ENCODE data around the gene PFKFB1.

Gene PFKFB1
- 0.42 to 1.7 reads per million in 2 donors for total RNA-seq

GRCh38 chrX:54994099-54994498, at the start of gene PFKFB1:
Gene PFKFB1 (minus strand): TSS chrX:54994188. CDS start chrX:54994007, 181 bp downstream.
- no peak for DNase-seq

- DNase-seq = no peak
Measured at GRCh38 chrX:55041514-55041913, 47.5 kb upstream of the PFKFB1 start.

DNA sequence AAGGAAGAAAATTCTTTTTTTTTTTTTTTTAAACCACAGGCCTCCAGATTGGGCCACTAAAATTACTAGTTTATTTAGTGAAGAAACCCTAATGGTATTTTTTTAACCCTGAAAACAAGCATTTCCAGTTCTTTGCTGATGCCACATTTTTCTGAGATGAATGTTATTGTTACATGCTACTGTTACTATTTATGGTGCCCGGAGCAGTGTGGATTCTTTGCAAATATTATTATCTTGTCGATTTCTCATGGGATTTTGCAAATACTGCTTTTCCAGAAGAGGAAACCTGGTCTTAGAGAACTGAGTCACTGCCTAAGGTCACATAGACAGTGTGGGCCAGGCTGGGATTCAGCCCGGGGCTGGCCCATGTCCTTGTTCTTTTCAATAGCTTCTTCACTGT, 45.5 kb upstream of the PFKFB1 start:
- DNase-seq = no peak

- no peak for DNase-seq
Measured at GRCh38 chrX:55033429-55033828, 39.4 kb upstream of the PFKFB1 start.

DNA sequence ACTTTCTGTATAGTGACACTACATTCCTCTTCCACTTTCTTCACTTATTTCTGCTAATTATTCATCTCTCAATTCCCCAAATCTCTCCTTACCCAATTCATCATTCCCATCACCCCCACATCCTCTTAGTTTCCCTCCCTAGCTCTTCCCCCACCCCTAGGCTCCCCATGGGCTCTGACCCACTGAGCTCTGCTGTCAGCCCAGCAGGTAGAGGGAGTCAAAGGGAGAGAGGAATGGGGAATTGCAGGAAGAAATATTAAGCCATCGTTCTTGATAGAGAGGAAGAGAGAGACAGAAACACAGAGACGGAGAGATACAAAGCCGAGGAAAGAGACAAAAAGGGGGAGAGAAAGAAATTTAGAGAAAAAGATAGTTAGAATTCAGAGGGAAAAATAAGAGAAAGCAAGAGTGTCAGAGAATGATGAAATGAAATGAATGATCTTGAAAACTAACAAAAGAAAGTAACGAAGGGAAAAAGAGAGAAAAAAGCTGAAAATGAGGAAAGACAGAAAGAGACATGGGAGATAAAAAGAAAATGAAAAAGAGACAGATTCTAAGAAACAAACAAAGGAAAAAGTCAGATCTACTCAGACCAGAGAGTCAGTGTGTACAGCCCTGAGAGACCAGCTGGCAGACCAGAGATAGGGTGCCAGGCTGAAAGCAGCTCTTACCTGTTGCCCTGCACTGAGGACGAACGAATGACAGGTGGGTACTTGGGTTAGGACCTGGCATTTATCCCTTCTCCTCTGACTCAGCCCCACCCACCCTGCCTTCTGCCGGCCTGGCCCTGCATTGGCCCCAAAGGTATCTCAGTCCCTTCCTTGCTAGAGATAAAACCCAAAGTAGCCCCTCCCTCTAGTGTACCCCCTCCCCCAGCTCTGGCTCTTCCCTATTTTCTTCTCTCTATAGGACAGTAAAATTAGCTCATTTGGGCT, 36.5 kb upstream of the PFKFB1 start, which contains the start of gene ALAS2:
Gene ALAS2 (minus strand): TSS at position 707 of the 935 bp plus-strand sequence. CDS start 4,977 bp downstream, outside the sequence.
- no peak for DNase-seq

GRCh38 chrX:55029291-55029690, 35.3 kb upstream of the PFKFB1 start:
- DNase-seq = no peak

- no peak for DNase-seq
Measured at GRCh38 chrX:55028611-55029010, 34.6 kb upstream of the PFKFB1 start.

- no peak for DNase-seq
Measured at GRCh38 chrX:55028040-55028439, 34.1 kb upstream of the PFKFB1 start.

DNA sequence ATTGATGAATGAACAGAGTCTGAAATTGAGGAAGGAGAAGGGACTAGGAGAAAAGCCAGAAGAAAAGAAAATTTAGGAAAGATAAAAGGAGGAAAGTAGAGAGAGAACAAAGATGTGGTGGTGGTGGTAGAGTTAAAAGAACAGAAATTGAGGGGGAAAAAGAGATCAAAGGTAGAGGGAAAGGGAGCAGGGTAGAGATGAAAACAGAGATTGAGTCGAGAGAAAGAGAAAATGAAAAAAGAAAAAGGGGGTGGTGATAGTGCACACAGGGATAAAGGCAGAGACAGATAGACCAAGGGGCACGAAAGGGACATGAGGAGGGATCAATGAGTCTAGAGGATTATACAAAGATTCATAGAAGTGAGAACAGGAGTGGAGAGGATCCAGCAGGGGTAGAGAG, 32.9 kb upstream of the PFKFB1 start:
- no peak for DNase-seq

DNA sequence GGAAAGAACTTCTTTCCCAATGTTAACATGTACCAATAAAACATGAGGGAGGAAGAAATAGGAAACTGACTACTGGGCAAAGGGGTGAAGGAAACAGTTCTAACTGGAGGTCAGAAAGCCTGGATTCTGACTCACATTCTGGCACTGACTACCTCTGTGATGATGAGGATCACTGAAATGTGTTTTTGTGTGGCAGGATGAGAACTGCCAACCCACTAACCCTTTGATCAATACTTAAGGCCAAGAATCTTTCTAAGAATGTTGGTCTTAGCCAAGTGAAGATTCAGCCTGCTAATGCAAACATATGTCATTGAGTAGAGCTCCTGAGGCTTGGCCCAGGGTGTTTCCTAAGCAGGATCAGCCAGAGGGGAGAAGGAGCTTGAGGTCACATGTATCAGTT, 32.2 kb upstream of the PFKFB1 start:
- DNase-seq = no peak

GRCh38 chrX:55014897-55015299, 20.9 kb upstream of the PFKFB1 start:
- no peak for DNase-seq

DNA sequence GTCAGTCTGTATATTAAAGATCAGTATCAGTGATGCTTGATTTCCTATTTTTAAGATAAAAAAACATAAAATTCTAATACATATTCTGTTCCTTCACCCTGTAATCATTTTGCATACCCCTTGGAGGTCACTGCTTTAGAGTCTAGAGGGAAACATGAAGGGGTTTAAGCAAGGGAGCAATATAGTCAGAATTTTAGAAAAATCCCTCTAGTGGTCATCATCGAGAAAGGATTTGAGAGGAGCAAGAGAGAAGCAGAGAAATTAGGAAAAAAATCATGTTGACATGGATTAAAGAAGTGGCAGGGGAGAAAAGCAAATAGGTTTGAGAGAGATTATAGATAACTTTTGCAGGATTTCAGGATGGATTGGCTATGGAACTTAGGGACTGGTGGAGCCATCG, 17.3 kb upstream of the PFKFB1 start:
- no peak for DNase-seq

GRCh38 chrX:55008571-55009358, 14.8 kb upstream of the PFKFB1 start:
- DNase-seq = no peak

DNA sequence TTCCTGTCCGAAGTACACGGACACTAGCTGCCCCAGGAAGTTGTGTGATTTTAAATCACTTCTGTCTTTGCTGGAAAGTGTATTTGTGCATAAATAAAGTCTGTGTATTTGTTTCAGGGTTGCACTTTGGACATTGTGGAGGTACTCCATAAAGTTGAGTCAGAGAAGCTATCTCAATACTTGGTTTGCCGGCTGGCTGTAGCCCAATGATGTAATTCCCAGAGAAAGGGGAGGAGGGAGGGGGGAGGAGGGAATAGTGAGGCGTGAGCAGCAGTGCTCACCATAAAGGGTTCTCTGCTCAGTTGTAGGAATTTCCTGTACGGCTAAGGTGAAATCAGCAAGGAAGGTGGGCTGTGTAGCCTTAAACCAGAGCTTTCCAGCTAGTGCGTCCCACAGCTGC, 13.7 kb upstream of the PFKFB1 start:
- DNase-seq = no peak

GRCh38 chrX:55006827-55007621, 13.0 kb upstream of the PFKFB1 start:
- DNase-seq = no peak

- no peak for DNase-seq
Measured at GRCh38 chrX:55005256-55005655, 11.3 kb upstream of the PFKFB1 start.

DNA sequence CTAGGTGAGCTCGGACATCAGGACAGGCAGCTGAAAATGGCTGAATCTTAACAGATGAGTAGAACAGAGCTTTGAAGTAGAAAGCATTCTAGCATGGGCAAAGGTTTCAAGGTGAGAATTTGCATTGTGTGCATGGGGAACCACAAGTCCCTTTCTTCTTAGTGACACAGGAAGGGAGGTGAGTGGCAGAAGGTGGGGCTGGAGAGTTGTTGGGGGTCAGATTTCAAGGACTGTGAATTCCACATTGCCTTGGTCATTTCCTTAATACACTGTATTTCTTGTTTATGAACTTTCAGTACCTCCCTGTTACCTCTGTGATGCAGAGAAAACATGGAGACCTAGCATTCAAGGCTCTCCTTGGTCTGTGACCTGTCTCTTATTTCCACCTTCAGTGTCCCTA, 10.2 kb upstream of the PFKFB1 start:
- DNase-seq = no peak

GRCh38 chrX:54999717-55000598, 6.0 kb upstream of the PFKFB1 start, which contains the start of gene APEX2:
Gene APEX2 (plus strand): TSS chrX:55000363. CDS start chrX:55000423, 60 bp downstream.
- DNase-seq = peak; percentile 73

GRCh38 chrX:54995621-54996020, 1.6 kb upstream of the PFKFB1 start:
- no peak for DNase-seq

- DNase-seq = no peak
Measured at GRCh38 chrX:54994668-54995351, 822 bp upstream of the PFKFB1 start.

Data from T-helper 9 cell (primary cell).